Spleen (tissue), 7 donors: ENCODE measurements around the gene HUNK.

Experiments used
- CTCF ChIP-seq, 11 experiments: fragments of 200-600 bp in 7 of 11; fragments of 450-650 bp in 4 of 11; sonication (generic) in 4 of 11; IDR thresholded peaks in 8 of 11; conservative IDR thresholded peaks in 3 of 11; 1 replicate in 7 of 11; 2 replicates in 4 of 11; pipeline versions ENCODE4 v1.4.0 to v1.8.0; 2016 to 2021; ENCODE audit warnings: antibody characterized with exemption in 11 of 11, inconsistent platforms in 4 of 11, mild to moderate bottlenecking in 1 of 11
- POLR2A ChIP-seq, 3 donors: fragments of 450-650 bp; IDR thresholded peaks; one replicate each; pipeline ENCODE4 v1.5.1; 2017; ENCODE audit warnings: antibody characterized with exemption in 3 of 3, mild to moderate bottlenecking in 1 of 3
- POLR2AphosphoS5 ChIP-seq, 3 donors: sonication (generic); formaldehyde crosslinking; IDR thresholded peaks; one replicate each; pipeline ENCODE4 v1.5.1; 2017; ENCODE audit warnings: antibody characterized with exemption in 3 of 3
- donor health status: DM: no; HTN: no; CAD: no; lungs with moderate emphysema.
- donor health status: DM: no; HTN: no; CAD: no.
- donor health status: DM: no; HTN: no; CAD: no.

- TF ChIP-seq POLR2AphosphoS5 (IDR thresholded peaks at IDR 0.05), result no peak
- no peak for TF ChIP-seq CTCF (IDR thresholded peaks at IDR 0.05 in 8 of 11, conservative IDR thresholded peaks at IDR 0.05 in 3 of 11)
- no peak for TF ChIP-seq POLR2A (IDR thresholded peaks at IDR 0.05)
Measured at GRCh38 chr21:31993826-31994825, 121.3 kb downstream of the HUNK start.
